ENCODE measurements around the gene KLF7. TPM values are rescaled to one million over a fixed set of nuclear protein-coding genes. Genes with fewer than 3 reads are reported as not detected.

KLF7 gene
- polyA plus RNA-seq, 2 of the 4 experiments (the other 2 are of a cell fraction), result 17.8 to 29.8 TPM

DNA sequence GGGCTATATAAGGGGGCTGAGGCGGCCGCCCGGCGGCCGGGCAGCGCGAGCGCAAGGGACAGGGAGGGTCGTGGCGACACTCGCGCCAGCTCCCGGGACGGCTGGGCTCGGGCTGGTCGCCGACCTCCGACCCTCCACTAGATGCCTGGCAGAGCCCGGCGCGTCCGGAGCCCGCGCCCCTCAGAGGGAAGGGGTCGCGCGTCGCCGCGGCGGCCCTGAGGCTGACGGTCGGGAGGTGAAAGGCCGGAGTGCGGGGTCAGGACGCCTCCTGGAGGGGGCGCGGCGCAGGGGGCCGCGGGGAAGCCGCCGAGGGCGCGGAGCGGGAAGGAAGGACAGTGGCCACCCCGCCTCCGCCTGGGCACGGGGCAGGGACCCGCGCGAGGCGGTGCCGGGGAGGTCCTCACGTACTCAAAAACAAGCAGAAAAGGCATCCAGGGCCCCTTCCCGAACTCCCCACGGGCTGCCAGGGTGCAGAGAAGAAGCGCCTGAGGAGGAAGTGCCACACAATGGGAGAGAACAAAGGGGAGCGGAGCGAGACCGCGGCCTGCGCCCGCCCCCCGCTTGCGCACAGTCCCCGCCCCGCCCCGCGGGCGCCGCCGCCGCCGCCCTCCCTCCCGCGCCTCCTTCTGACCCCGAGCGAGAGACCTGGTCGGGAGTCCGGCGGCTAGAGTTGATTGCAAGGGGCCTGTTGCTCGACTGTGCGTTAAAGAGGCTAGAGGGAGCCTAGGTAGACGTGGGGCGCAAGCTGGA lies 776 bp upstream of the KLF7 start (continued):
- TF ChIP-seq RNF2 (IDR thresholded peaks at IDR 0.05; ENCODE audit: borderline replicate concordance, low read depth) (no peak), ZSCAN20 (CRISPR knock-in tag; IDR thresholded peaks at IDR 0.05) (no peak), HOXA7 (CRISPR knock-in tag; IDR thresholded peaks at IDR 0.05) (peak; percentile 91), SMC3 (IDR thresholded peaks at IDR 0.05) (peak; percentile 44), FOSB (CRISPR knock-in tag; IDR thresholded peaks at IDR 0.05) (0 out of 2 replicates have a peak, but pooled peaks have one; percentile 61), HOXB5 (CRISPR knock-in tag; IDR thresholded peaks at IDR 0.05) (peak; percentile 43; the same call in 1 of the 2 replicates), TFCP2L1 (CRISPR knock-in tag; IDR thresholded peaks at IDR 0.05) (peak; percentile 76), HEYL (CRISPR knock-in tag; IDR thresholded peaks at IDR 0.05) (no peak), BCL3 (IDR thresholded peaks at IDR 0.05) (peak; percentile 81)
- TF ChIP-seq, protein P1, sequence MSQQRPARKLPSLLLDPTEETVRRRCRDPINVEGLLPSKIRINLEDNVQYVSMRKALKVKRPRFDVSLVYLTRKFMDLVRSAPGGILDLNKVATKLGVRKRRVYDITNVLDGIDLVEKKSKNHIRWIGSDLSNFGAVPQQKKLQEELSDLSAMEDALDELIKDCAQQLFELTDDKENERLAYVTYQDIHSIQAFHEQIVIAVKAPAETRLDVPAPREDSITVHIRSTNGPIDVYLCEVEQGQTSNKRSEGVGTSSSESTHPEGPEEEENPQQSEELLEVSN (IDR thresholded peaks at IDR 0.05; ENCODE audit: borderline replicate concordance, low read depth), result peak; percentile 70
- TF ChIP-seq, protein P2, sequence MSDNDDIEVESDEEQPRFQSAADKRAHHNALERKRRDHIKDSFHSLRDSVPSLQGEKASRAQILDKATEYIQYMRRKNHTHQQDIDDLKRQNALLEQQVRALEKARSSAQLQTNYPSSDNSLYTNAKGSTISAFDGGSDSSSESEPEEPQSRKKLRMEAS (IDR thresholded peaks at IDR 0.05), result peak; percentile 24; the same call in 1 of the 2 replicates

- DNase-seq (ENCODE audit: low read depth in 1 of 2, low spot score in 1 of 2) (peak; percentile 94 to 100), FAIRE-seq (no peak), ATAC-seq (peak; percentile 78 to 87)
- H3K4me1 ChIP-seq, result peaks cover 29% of the 10 kb centered on the region
- H3K4me2 ChIP-seq, result peak overlapping the region; percentile 79; the same call in 1 of the 3 replicates
- POLR2A ChIA-PET, result interaction anchor here (0.6 to 6.7 kb wide), 35 partner anchors 9 to 459 kb away, joined by 3 to 111 read pairs (median 4); partner anchors contain the start of genes CREB1, FASTKD2, MDH1B and METTL21A
- peak overlapping the region; percentile 76 for H3K4me3 ChIP-seq
- TF ChIP-seq RNF2 (IDR thresholded peaks at IDR 0.05; ENCODE audit: borderline replicate concordance, low read depth) (no peak), ZFP36 (IDR thresholded peaks at IDR 0.05; ENCODE audit: borderline replicate concordance, partially characterized antibody) (peak; percentile 38), FOXS1 (CRISPR knock-in tag; IDR thresholded peaks at IDR 0.05) (no peak), CBX2 (IDR thresholded peaks at IDR 0.05; ENCODE audit: borderline replicate concordance, low read depth) (no peak), HES2 (IDR thresholded peaks at IDR 0.05) (no peak), CEBPB (IDR thresholded peaks at IDR 0.05) (no peak)
- TF ChIP-seq, protein P3, sequence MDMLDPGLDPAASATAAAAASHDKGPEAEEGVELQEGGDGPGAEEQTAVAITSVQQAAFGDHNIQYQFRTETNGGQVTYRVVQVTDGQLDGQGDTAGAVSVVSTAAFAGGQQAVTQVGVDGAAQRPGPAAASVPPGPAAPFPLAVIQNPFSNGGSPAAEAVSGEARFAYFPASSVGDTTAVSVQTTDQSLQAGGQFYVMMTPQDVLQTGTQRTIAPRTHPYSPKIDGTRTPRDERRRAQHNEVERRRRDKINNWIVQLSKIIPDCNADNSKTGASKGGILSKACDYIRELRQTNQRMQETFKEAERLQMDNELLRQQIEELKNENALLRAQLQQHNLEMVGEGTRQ (IDR thresholded peaks at IDR 0.05), result peak; percentile 51
- TF ChIP-seq, protein P2 (IDR thresholded peaks at IDR 0.05), result peak; percentile 38
- WGBS (ENCODE audit: missing lambda C conversion rate), result 0% methylated on average over 5 of the region's 20 CpGs
- H3K9me3 ChIP-seq, result no peaks in the 10 kb centered on the region
- peak overlapping the region; percentile 97 to 100 for H3K27ac ChIP-seq
- CTCF ChIA-PET, result interaction anchor here (0.7 to 2.4 kb wide), 6 partner anchors 13 to 307 kb away, joined by 3 to 15 read pairs (median 4); no protein-coding TSS in a partner anchor
These were observed 246 bp upstream of the KLF7 start for GRCh38 chr2:207166039-207166348.

Data from A549 (cell line).